GM21360 (cell line): ENCODE results near the gene TLR6.

Experiments used
- ATAC-seq: cut with Tn5 transposase; IDR thresholded peaks from one replicate; pipeline ENCODE4 v1.9.1; 2021; ENCODE audit warnings: mild to moderate bottlenecking, moderate library complexity; ENCODE audit not compliant: unreplicated experiment

TLR6 gene, protein sequence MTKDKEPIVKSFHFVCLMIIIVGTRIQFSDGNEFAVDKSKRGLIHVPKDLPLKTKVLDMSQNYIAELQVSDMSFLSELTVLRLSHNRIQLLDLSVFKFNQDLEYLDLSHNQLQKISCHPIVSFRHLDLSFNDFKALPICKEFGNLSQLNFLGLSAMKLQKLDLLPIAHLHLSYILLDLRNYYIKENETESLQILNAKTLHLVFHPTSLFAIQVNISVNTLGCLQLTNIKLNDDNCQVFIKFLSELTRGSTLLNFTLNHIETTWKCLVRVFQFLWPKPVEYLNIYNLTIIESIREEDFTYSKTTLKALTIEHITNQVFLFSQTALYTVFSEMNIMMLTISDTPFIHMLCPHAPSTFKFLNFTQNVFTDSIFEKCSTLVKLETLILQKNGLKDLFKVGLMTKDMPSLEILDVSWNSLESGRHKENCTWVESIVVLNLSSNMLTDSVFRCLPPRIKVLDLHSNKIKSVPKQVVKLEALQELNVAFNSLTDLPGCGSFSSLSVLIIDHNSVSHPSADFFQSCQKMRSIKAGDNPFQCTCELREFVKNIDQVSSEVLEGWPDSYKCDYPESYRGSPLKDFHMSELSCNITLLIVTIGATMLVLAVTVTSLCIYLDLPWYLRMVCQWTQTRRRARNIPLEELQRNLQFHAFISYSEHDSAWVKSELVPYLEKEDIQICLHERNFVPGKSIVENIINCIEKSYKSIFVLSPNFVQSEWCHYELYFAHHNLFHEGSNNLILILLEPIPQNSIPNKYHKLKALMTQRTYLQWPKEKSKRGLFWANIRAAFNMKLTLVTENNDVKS

DNA sequence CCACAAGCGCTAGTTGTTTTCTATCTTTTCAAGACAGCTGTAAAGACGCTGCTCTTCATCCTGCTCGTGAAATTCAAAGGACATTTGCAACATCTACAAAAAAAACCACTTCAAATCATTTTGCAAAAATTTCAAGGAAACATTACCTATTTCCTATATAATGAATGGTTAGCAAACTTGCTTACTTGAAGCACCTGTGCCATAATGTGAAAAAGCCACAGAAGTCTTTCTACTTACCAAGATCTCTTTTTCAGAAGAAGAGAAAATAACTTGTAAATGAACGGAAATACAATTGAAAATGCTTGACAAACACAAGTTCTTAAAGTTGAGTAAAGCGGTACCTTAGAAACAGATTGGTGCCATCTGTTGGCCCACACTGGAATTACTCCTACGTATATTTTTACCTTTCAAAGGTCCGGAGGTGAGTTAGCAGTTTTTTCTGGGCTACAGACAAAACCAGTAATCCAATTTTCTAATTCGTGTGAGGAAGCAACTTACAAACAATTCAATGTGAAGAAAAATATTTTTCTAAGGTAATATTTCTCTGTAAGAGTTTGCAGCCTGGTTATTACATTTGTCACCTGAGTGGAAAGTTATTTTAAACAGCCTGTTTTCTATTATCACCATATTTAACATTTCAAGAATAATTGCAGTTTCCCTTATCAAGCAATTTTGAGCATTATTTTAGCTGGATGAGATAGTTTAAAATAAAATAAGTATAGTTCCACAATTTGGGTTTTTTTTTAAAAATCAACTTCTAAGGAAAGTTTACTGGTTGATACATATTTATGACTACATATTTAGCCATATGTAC lies at the start of gene TLR6:
TLR6 (minus strand) TSS at position 294 of the 814 bp plus-strand sequence. CDS start 27,344 bp downstream, outside the sequence.
- ATAC-seq: no peak

DNA sequence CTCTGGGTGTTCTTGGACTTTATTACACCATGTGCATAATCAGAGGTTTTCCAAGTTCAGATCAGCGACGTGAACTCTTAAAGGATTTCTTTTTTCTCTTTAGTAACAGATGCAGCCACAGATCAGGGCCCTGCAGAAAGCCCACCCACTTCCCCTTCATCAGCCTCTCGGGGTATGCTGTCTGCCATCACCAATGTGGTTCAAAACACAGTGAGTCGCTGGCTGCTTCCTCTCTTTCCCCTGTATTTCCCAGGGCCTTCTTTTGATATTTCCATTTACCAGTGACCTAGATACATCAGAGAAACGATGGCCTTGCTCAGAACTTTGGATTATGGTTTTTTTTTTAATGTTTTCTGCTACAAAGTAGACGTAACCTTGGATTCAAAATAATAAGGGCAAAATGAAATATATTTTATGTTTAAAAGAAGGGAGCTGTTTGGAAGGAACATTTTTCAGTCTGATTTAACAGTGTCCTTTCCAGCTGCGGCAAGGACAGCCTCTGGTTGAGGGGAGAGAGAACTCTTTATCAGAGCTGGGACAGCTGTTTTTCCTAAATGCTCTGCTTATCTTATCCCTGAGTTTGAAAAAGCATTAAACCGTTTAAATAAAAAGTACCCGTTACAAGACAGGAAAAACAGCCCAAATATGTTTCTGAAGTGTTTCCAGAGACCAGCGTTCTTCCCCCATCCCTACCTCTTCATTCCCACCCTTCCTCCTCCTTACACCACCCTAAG lies 49.2 kb upstream of the TLR6 start:
- ATAC-seq: no peak

DNA sequence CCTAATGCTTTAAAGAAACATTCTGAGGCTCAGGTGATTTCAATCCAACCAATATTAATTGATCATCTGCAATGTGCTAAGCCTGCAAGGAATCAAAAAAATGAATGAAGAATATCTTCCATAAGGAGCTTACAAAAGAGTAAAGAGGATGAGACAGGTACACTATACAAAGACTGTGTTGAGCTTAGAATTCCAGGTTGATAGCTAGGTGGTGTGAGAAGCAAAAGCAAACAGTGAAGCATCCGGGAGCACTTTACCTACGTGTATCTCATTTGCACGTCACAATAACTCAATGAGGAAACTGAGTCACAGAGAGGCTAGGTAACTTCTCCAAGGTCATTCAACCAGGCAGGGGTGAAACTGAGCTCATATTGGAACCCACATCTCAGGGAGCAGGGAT lies 48.1 kb upstream of the TLR6 start:
- no peak for ATAC-seq

DNA sequence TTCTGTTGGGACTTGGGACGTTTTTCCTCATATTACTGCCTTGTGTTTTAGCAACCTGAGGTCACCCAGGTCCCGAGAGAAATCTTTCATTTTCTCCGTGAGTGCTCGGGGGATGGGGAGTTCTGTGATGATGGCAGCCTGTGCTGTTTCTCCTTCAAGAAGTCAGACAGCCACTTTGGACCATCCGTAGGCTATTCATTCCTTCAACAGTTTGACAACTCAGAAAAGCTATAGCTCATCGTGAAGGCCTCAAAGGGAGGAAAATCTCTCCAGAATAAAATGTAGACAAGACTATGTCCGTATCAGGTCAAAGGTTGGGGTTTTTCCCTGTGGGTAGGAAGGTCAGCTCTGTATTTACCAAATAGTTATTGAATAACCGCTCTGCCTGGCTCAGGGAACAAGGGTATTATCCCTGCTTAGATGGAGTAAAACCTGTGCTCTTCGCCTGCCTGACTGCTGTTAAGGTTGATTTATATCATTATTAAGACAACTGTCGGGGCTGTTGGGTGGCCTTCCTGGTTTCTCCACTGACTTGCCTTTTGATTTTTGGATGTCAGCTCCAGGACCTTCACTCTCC lies 47.6 kb upstream of the TLR6 start:
- ATAC-seq: no peak

DNA sequence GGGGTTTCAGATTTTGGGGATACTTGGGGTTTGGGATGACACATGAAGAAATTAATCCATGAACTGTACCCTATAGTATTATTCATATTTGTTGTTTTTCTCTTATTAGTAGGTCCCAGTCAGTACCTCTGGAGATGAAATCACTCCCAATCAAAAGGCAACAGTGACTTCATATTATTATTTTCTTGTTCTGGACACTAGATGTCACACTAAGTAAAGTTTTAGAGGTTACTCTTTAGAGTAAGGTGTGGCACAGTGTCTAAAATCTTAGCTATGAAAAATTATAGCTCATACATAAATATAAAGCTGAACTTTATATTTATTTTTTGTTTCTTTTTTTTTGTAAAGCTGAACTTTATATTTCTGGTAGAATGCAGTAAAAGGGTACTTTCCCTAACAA lies 46.1 kb upstream of the TLR6 start:
- no peak for ATAC-seq

DNA sequence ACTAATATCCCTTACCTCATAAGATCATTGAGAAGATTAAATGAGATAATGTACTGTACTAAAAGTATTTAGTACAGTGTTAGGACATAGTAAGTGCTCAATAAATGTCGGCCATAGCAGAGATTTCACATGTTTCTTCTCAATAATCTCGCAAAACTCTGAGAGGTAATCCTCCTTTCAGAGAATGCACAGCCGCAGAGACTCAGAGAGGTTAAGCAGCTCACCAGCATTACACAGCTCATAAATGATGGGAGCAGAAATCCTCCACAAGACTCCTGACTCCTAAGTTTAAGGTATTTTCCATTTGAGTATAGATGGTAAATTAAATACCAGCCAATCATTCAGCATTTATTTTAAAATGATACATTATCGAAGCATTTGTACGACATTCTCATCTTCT lies 45.6 kb upstream of the TLR6 start:
- no peak for ATAC-seq

DNA sequence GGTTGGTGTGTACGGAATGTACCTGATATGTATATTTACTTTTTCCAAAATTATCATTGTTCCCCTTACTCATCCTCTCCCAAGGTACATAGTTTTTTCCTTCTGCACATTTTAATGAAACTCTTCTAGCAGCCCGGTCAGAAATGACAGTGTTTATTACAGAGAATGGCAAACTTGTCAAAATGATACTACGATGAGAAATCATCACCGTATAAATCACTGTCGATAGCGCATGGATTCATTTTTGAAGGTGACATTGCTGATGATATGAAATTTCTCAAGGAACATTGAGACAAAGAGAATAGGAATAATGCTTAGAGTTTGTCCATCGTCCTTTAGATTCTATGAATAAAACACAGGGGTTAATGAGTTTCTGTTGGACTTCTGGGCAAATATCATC lies 41.6 kb upstream of the TLR6 start:
- no peak for ATAC-seq

DNA sequence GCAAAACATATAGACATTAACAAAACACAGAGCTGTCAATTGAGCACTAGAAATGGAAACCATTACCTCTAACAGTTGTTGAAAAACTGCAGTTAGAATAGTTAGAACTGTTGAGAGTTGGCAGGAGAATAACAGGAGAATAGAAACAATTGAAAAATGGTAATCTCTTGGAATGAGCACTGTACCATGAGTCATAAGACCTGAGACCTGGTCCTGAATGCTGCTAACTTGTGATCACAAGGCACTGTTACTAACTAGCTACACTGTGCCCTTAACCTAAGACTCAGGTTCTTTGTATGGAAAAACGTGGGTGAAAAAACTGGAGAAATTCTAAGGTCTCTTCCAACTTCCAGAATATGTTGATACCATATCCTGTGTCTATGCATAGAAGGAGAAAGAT lies 40.3 kb upstream of the TLR6 start:
- no peak for ATAC-seq

DNA sequence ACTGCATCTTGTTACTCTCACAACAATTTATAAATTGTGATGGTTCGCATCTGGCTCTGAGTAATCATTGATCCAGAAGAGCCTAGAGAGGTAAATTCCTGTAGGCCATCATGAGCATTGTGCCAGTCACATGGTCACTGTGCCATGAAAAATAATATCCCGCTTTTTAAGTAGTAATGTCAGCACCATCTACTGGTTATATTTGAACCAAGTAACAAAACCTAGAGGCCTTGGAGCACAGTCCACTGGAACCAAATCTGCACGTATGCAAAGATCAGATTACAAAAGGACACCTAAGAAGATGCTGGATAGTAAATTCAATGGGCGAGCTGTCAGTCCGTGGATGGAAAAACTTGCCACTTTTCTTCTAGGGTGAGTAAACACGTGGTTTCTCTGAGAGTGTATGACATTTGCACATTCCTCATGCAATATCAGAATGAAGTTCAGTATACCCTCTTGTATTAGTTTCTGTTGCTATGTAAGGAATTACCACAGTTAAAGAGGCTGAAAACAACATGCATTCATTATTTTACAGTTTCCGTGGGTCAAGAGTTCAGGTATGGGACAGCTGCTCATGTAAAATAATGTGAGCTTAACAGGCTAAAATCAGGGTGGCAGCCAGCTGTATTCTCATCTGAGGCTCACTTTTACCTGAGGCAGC lies 37.8 kb upstream of the TLR6 start:
- ATAC-seq: no peak

DNA sequence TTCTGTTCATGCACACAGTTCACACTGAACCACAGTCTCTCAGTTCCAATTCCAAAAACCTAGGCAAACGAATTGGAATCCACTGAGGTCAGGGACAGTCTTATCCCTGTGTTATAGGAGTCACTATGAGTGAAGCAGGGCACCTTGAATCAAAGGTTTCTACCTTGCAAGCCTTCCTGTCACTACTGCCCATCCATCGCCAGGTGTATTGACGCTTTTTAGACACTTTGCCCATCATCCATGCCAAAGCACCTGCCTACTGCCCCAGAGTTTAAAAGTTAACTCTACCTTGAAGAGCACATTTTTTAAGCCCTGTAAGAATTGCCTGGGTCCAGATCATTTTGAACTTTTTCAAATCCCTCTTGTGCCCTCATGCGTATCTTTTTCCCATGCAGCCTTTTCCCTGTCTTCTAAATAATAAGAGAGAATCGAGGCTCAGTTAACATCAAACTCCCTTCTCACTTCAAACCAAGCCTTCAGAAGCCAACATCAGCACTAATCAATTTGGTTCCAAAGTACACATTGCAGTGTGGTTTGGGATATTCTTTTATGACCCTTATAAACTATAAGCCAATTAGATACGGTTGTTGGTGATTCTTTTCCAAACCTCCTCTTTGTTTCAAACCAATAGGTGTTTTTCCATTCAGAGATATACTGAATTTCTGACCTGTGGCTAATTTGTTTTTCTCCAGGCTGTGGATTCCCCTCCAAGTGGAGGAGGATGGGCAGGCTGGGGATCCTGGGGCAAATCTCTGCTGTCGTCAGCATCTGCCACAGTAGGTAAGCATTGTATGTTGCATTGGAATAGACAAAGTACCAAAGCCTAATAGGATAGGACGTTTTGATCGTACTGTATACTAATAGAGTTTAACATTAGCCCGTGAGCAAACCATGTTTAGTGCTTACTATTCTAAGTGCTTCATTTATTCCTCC lies 34.7 kb upstream of the TLR6 start:
- no peak for ATAC-seq

DNA sequence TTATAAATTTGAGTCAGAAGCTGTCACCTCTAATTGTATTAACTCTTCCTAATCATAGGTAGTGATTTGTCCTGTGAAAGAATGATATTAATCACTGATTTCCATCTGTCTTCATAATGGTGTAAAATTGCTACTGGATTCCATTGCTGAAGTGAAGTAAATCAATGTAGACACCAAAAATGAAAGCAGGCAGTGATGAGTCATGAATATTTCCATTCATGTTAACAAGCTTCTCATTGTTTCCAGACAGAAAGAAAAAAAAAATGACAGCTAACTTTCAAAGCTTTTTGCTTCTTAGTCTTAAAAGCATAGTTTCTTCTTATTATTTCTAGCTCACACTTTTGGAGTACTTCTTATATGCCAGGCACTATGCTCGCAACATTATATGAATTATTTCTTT lies 32.5 kb upstream of the TLR6 start:
- no peak for ATAC-seq

DNA sequence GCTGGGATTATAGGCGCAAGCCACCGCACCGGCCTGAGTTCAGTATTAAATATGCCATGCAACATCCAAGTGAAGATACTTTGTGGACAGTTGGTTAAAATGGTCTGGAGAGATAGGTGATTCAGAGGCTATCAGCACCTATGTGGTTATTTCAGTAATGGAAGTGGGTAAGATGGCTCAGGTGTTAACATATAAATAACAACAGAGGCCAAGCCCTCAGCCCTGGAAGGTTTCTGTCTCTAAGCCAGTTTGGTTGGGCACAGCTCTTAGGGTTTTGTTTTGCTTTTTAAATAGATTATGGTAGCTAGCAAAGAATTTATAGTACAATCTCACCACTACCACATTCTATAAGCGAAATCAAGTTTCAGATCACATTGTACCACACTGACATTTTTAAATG lies 27.6 kb upstream of the TLR6 start:
- no peak for ATAC-seq

DNA sequence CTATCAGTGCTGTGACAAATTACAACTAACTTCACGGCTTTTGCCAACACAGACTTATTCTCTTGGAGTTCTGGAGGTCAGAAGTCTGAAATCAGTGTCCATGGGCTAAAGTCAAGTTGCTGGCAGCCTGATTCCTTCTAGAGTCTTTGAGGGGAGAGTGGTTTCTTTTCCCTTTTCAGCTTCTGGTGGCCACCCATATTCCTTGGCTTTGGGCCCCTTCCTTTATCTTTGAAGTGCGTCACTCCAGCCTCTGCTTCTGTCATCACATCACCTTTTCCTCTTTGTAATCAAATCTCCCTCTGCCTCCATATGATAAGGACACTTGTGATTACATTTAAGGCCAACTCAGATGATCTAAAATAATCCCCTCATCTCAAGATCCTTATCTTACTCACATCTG lies 20.0 kb upstream of the TLR6 start:
- ATAC-seq: no peak

DNA sequence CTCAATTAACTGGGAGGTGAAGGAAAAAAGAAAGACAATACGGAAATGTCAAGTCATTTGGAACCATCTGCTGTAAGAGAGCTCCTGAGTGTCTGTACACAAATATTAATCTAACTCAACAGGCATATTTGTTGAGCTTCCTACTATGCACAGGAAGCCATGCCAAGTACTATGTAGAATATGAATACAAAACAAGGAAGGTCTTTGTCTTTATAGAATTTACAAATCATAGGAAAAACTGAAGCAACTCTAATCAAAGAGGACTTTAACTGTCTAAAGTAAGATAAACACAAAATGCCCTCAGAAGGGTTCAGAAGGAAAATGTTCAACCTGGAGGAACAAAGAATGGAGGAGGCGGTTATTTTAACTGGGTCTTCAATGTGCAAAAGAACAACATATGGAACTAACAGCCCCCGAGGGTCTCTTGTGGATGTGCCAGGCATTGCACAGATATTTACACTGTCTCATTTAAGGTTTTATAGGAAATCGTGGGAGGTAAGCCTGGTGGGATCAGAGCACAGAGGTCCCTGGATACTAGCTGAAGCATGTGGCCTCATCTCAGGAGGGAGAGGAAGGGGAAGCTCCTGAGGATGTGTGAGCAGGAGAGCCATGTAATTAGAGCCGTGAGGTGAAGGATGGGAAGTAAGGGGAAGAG lies 16.8 kb upstream of the TLR6 start:
- ATAC-seq: no peak

DNA sequence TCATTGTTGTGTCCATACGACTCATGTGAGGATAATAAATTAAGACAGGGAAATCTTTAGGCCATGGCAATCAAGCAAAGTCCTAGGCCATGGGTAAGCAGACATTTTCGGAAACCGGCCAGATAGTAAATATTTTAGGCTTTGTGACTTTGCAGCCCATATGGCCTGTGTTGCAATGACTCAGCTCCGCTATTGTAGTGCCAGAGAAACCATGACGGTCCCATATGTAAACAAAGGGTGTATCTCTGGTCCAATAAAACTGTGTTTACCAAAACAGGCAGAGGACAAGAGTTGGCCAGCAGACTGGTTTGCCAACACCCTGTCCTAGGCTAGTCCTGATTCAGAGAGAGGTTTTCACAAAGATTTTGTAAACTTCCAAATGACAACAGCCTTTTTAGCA lies 16.0 kb upstream of the TLR6 start:
- no peak for ATAC-seq

DNA sequence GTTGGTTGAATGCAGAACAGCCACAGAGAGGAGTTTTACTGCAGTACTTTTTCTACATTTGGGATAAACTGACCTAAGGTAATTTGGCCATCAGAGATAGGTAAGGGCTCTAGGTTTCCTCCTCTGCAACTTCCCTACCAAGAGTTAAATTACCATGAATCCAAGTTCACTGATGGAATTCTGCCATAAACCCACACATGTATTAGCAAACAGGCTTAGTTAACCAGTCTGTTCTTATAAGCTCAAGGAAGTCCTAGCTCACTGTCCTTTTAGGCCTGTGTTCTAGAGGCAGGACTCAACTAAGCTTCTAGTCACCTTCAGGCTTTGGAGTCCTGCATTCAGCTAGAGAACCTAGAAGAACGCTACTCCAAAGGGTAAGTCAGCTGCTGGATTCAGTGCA lies 15.0 kb upstream of the TLR6 start:
- ATAC-seq: no peak

DNA sequence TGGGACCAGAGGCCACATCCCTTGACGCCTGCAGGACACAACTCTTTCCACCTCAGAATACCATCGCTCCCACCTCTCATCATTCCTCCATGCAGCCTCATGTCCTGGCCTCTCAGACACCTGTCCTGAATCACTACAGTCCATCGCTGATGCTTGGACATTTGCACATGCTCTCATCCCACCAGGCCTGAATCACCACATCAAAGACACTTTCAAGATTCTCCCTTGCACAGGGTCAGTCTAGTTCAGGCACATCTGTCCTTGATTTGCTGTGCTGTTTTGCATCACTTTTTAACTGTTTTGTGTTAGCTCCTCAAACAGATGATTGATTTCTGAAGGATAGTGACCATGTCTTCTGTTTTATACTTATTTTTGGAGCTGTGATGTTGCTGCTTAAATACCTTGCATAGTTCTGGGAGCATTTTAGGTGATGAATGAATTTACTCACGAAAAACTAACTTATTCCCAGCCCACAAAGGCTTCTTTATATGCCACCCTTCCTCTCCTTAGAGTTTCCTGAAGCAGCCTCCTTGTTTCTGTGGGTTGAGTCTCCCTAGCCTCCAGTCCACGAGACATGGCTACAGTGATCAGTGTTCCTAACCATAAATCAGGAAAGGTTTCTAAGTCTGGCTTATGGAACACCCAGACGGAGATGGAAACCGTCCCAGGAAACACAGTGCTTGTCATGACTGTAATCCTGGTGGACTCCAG lies 13.6 kb upstream of the TLR6 start:
- no peak for ATAC-seq

DNA sequence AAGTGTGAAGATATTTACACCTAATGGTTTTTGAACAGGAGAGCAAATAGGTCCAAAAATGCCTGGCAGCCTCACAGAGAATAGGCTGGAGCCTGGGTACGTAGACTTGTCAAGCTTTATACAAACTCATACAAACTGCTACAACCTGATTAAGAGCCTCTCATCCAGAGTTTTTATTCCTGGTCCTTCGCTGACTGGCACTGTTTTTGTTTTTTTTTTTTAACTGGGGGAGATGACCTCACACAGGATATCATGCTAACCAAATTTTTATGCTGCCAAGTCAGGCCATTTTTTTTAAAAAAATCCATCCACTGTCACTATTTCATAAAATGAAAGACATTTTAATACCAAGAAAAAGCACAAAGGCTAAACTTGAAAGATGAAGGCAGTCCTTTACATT lies 12.9 kb upstream of the TLR6 start:
- ATAC-seq: no peak
